Mesodermal cell (in vitro differentiated cells): ENCODE data around the gene MRPL17.

ENCODE experiments used
- H3K27ac ChIP-seq: 2 replicates; pipeline ENCODE4 v1.7.0; 2013; ENCODE audit warnings: mild to moderate bottlenecking, low read depth, low read length, moderate library complexity; ENCODE audit not compliant: severe bottlenecking
- H3K36me3 ChIP-seq: 2 replicates; pipeline ENCODE4 v1.7.1; 2013; ENCODE audit warnings: mild to moderate bottlenecking, low read length, moderate library complexity; ENCODE audit not compliant: control insufficient read depth, insufficient read depth
- H3K4me1 ChIP-seq: one replicate; pipeline ENCODE4 v1.7.1; 2013; ENCODE audit warnings: mild to moderate bottlenecking, low read length; ENCODE audit not compliant: insufficient read depth, control insufficient read depth, poor library complexity, severe bottlenecking
- H3K4me3 ChIP-seq: 2 replicates; pipeline ENCODE4 v1.7.0; 2013; ENCODE audit warnings: low read length, control low read depth, mild to moderate bottlenecking; ENCODE audit not compliant: insufficient read depth, poor library complexity, severe bottlenecking; ENCODE audit errors: extremely low read depth
- H3K9me3 ChIP-seq: 2 replicates; pipeline ENCODE4 v1.7.1; 2013; ENCODE audit warnings: mild to moderate bottlenecking, low read length, moderate library complexity; ENCODE audit not compliant: control insufficient read depth
- WGBS, 2 experiments: methylation state at CpG; one replicate each; pipeline ENCODE4 v1.1.5; 2013; ENCODE audit warnings: missing lambda C conversion rate in 2 of 2; ENCODE audit not compliant: insufficient coverage in 2 of 2; 5-methylcytosine and 5-hydroxymethylcytosine counted together

Gene MRPL17

GRCh38 chr11:6666302-6667183 is 16.6 kb downstream of the MRPL17 start:
- Histone ChIP-seq H3K4me3 (no peak overlapping the region), H3K36me3 (no peaks in the 10 kb centered on the region), H3K4me1 (no peaks in the 10 kb centered on the region), H3K9me3 (no peaks in the 10 kb centered on the region), H3K27ac (no peak overlapping the region)
- 92 to 100% methylated on average over 1 of the region's 4 CpGs for WGBS, 2 experiments

GRCh38 chr11:6664551-6664950 is 18.6 kb downstream of the MRPL17 start:
- Histone ChIP-seq H3K9me3 (no peaks in the 10 kb centered on the region), H3K4me1 (no peaks in the 10 kb centered on the region), H3K27ac (no peak overlapping the region), H3K4me3 (no peak overlapping the region), H3K36me3 (no peaks in the 10 kb centered on the region)
- WGBS, 2 experiments = no CpG with 5 or more reads among the region's 1 CpG

- H3K27ac ChIP-seq = no peak overlapping the region
- H3K9me3 ChIP-seq = no peaks in the 10 kb centered on the region
- WGBS, 2 experiments = 100% methylated on average over 1 of the region's 3 CpGs
- no peak overlapping the region for H3K4me3 ChIP-seq
- H3K4me1 ChIP-seq = no peaks in the 10 kb centered on the region
- H3K36me3 ChIP-seq = no peaks in the 10 kb centered on the region
Measured at GRCh38 chr11:6663794-6664469, 19.2 kb downstream of the MRPL17 start.

GRCh38 chr11:6660712-6661111 is 22.4 kb downstream of the MRPL17 start:
- H3K4me3 ChIP-seq = no peak overlapping the region
- 92 to 100% methylated on average over 1 to 2 of the region's 3 CpGs for WGBS, 2 experiments

GRCh38 chr11:6658647-6659046 is 24.5 kb downstream of the MRPL17 start:
- Histone ChIP-seq H3K27ac (no peak overlapping the region), H3K4me3 (no peak overlapping the region), H3K36me3 (no peaks in the 10 kb centered on the region), H3K4me1 (peaks cover 13% of the 10 kb centered on the region), H3K9me3 (no peaks in the 10 kb centered on the region)

More at GRCh38 chr11:6660712-6661111, 22.4 kb downstream of the MRPL17 start:
- Histone ChIP-seq H3K4me1 (peaks cover 9% of the 10 kb centered on the region), H3K9me3 (no peaks in the 10 kb centered on the region), H3K27ac (no peak overlapping the region), H3K36me3 (no peaks in the 10 kb centered on the region)

GRCh38 chr11:6657346-6657745 is 25.8 kb downstream of the MRPL17 start:
- Histone ChIP-seq H3K9me3 (no peaks in the 10 kb centered on the region), H3K36me3 (peaks cover 8% of the 10 kb centered on the region), H3K4me1 (peaks cover 15% of the 10 kb centered on the region), H3K4me3 (no peak overlapping the region), H3K27ac (no peak overlapping the region)
- WGBS, 2 experiments = no CpG with 5 or more reads among the region's 1 CpG

- Histone ChIP-seq H3K4me3 (peak overlapping the region; percentile 54), H3K9me3 (no peaks in the 10 kb centered on the region), H3K36me3 (peaks cover 8% of the 10 kb centered on the region), H3K27ac (peak overlapping the region; percentile 24), H3K4me1 (peaks cover 18% of the 10 kb centered on the region)
- 68 to 82% methylated on average over 3 to 5 of the region's 5 CpGs for WGBS, 2 experiments
Measured at GRCh38 chr11:6656936-6657335, 26.2 kb downstream of the MRPL17 start.

GRCh38 chr11:6656584-6656915 is 26.6 kb downstream of the MRPL17 start:
- WGBS, 2 experiments = 53 to 63% methylated on average over 2 to 3 of the region's 4 CpGs
- Histone ChIP-seq H3K9me3 (no peaks in the 10 kb centered on the region), H3K36me3 (peaks cover 8% of the 10 kb centered on the region), H3K4me1 (peaks cover 22% of the 10 kb centered on the region), H3K4me3 (peak overlapping the region; percentile 54), H3K27ac (peak overlapping the region; percentile 24)

GRCh38 chr11:6655790-6656583 is 27.2 kb downstream of the MRPL17 start, which contains the start of gene DCHS1:
DCHS1 (minus strand) TSS chr11:6655809; CDS start chr11:6641613, 14,196 bp downstream.
- 5 to 6% methylated on average over 22 to 25 of the region's 56 CpGs for WGBS, 2 experiments
- Histone ChIP-seq H3K4me1 (peaks cover 25% of the 10 kb centered on the region), H3K27ac (peak within 1 kb of the TSS; percentile 43), H3K4me3 (peak within 1 kb of the TSS; percentile 54), H3K9me3 (no peaks in the 10 kb centered on the region), H3K36me3 (peaks cover 8% of the 10 kb centered on the region)

GRCh38 chr11:6655020-6655789 is 27.9 kb downstream of the MRPL17 start:
- 5 to 6% methylated on average over 14 to 43 of the region's 84 CpGs for WGBS, 2 experiments
- no peak overlapping the region for H3K27ac ChIP-seq

More at GRCh38 chr11:6655020-6655789, 27.9 kb downstream of the MRPL17 start:
- Histone ChIP-seq H3K36me3 (peaks cover 9% of the 10 kb centered on the region), H3K4me3 (peak overlapping the region; percentile 54), H3K9me3 (no peaks in the 10 kb centered on the region), H3K4me1 (peaks cover 25% of the 10 kb centered on the region)
